HepG2 (cell line): Measurements from ENCODE around the gene VGLL4. TPM values are rescaled to one million over a fixed set of nuclear protein-coding genes. Genes with fewer than 3 reads are reported as not detected.
A peak's percentile ranks its signal among the peaks of the same experiment; 100 is the strongest.

Source experiments
- HDAC1 ChIP-seq: sonication (generic); formaldehyde crosslinking; IDR thresholded peaks from 2 replicates; pipeline ENCODE4 v1.5.1; 2020; ENCODE audit warnings: mild to moderate bottlenecking, missing genetic modification reagents
- HMGXB3 ChIP-seq: sonication (generic); formaldehyde crosslinking; IDR thresholded peaks from 2 replicates; pipeline ENCODE4 v1.4.0; 2020; ENCODE audit warnings: missing genetic modification reagents, borderline replicate concordance
- MXD4 ChIP-seq: IDR thresholded peaks from 2 replicates; pipeline ENCODE4 v1.6.1; 2016; ENCODE audit warnings: mild to moderate bottlenecking, missing biosample characterization, missing genetic modification reagents
- NR2F6 ChIP-seq, 2 experiments: IDR thresholded peaks; 2 replicates each; pipeline ENCODE4 v1.6.1; 2016; ENCODE audit warnings: antibody characterized with exemption in 1 of 2, mild to moderate bottlenecking in 1 of 2
- PAXIP1 ChIP-seq: sonication (generic); formaldehyde crosslinking; conservative IDR thresholded peaks from 2 replicates; pipeline ENCODE4 v1.4.0; 2020; ENCODE audit warnings: mild to moderate bottlenecking, missing genetic modification reagents, moderate library complexity
- PHB2 ChIP-seq: fragments of 450-650 bp; IDR thresholded peaks from 2 replicates; pipeline ENCODE4 v1.6.1; 2018; ENCODE audit not compliant: partially characterized antibody
- SIX4 ChIP-seq: sonication (generic); formaldehyde crosslinking; IDR thresholded peaks from 2 replicates; pipeline ENCODE4 v1.4.0; 2020; ENCODE audit warnings: missing genetic modification reagents
- THAP11 ChIP-seq: IDR thresholded peaks from 2 replicates; pipeline ENCODE4 v1.6.1; 2016; ENCODE audit warnings: missing biosample characterization, missing genetic modification reagents
- ZNF639 ChIP-seq: conservative IDR thresholded peaks from 2 replicates; pipeline ENCODE4 v1.6.1; 2018; ENCODE audit warnings: missing genetic modification reagents
- ZNF710 ChIP-seq: sonication (generic); formaldehyde crosslinking; IDR thresholded peaks from 2 replicates; pipeline ENCODE4 v1.5.0; 2020; ENCODE audit warnings: mild to moderate bottlenecking, missing genetic modification reagents, borderline replicate concordance
- polyA plus RNA-seq, 8 experiments: library from polyadenylated mRNA; depleted of rRNA in 3 of 8; stranded (reverse) in 7 of 8; unstranded in 1 of 8; fragments of >200 nt; fragmentation: Illumina TruSeq in 4 of 8; extraction: Trizol in 4 of 8; gene quantifications; 2 replicates each; pipeline versions ENCODE4 v1.2.1 to v1.2.3, GENCODE V29; 2011 to 2016; ENCODE audit warnings: low read depth in 4 of 8, missing spikeins in 1 of 8, mixed read lengths in 1 of 8; ENCODE audit not compliant: insufficient read depth in 1 of 8
- total RNA-seq, 5 experiments: library from RNA; depleted of rRNA; stranded (reverse); fragments of >200 nt; fragmentation: Illumina TruSeq; extraction: Trizol; gene quantifications; 2 replicates each; pipeline ENCODE4 v1.2.3, GENCODE V29; 2016; ENCODE audit warnings: low read depth in 1 of 5
- TF ChIP-seq, protein P1 (sequence below): sonication (generic); formaldehyde crosslinking; IDR thresholded peaks from 2 replicates; pipeline ENCODE4 v1.4.0; 2020; ENCODE audit warnings: missing genetic modification reagents

VGLL4 gene
- total and polyA plus RNA-seq, 2 of the 13 experiments (the other 11 are each of a cell fraction or from before 2014, with no cell fraction given), result 23.2 to 39.0 TPM

GRCh38 chr3:11622586-11623550 lies 20.8 kb downstream of the VGLL4 start (continued):
- peak; percentile 74 for TF ChIP-seq HMGXB3 (CRISPR knock-in tag)
- TF ChIP-seq PAXIP1 (CRISPR knock-in tag), result peak; percentile 90
- TF ChIP-seq THAP11 (CRISPR knock-in tag), result 0 out of 2 replicates have a peak, but pooled peaks have one; percentile 47
- 0 out of 2 replicates have a peak, but pooled peaks have one; percentile 30 for TF ChIP-seq MXD4 (CRISPR knock-in tag)
- 0 out of 2 replicates have a peak, but pooled peaks have one; percentile 48 for TF ChIP-seq ZNF639 (CRISPR knock-in tag)
- TF ChIP-seq NR2F6 (IDR thresholded peaks at IDR 0.05), result no peak; the same call in 1 of the 2 replicates
- 0 out of 2 replicates have a peak, but pooled peaks have one; percentile 14 for TF ChIP-seq NR2F6 (CRISPR knock-in tag; IDR thresholded peaks at IDR 0.05)
- peak; percentile 26; the same call in 1 of the 2 replicates for TF ChIP-seq HDAC1 (CRISPR knock-in tag)
- TF ChIP-seq PHB2, result no peak
- TF ChIP-seq SIX4 (CRISPR knock-in tag), result no peak
- TF ChIP-seq, protein P1, sequence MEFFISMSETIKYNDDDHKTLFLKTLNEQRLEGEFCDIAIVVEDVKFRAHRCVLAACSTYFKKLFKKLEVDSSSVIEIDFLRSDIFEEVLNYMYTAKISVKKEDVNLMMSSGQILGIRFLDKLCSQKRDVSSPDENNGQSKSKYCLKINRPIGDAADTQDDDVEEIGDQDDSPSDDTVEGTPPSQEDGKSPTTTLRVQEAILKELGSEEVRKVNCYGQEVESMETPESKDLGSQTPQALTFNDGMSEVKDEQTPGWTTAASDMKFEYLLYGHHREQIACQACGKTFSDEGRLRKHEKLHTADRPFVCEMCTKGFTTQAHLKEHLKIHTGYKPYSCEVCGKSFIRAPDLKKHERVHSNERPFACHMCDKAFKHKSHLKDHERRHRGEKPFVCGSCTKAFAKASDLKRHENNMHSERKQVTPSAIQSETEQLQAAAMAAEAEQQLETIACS, result no peak
- no peak for TF ChIP-seq ZNF710 (CRISPR knock-in tag)
